ENCODE data around the gene ST8SIA5.
"Not testable (repeated sequence)": the region's sequence is repeated elsewhere in the genome, so short reads cannot be mapped to it uniquely, and the experiment has no call there.

The ST8SIA5 gene

GRCh38 chr18:46756559-46757201 is at the start of gene ST8SIA5:
Gene ST8SIA5, minus strand, starts transcription at chr18:46757053. Its CDS starts 545 bp downstream, at chr18:46756508.
- DNase-seq: no peak

- not testable (repeated sequence) for DNase-seq
These were observed 39.1 kb upstream of the ST8SIA5 start for GRCh38 chr18:46795945-46796344.

GRCh38 chr18:46794607-46795006 is 37.8 kb upstream of the ST8SIA5 start:
- no peak for DNase-seq

- no peak for DNase-seq
These were observed 36.7 kb upstream of the ST8SIA5 start for GRCh38 chr18:46793565-46793964.

GRCh38 chr18:46789088-46789487 is 32.2 kb upstream of the ST8SIA5 start:
- no peak for DNase-seq

- DNase-seq: no peak
These were observed 30.8 kb upstream of the ST8SIA5 start for GRCh38 chr18:46787674-46788073.

- DNase-seq: no peak
These were observed 15.5 kb upstream of the ST8SIA5 start for GRCh38 chr18:46772357-46772756.

GRCh38 chr18:46771141-46771540 is 14.3 kb upstream of the ST8SIA5 start:
- DNase-seq: no peak

- no peak for DNase-seq
These were observed 13.9 kb upstream of the ST8SIA5 start for GRCh38 chr18:46770708-46771107.

- no peak for DNase-seq
These were observed 11.5 kb upstream of the ST8SIA5 start for GRCh38 chr18:46768166-46768921.

- no peak for DNase-seq
These were observed 10.4 kb upstream of the ST8SIA5 start for GRCh38 chr18:46767217-46767616.

GRCh38 chr18:46764586-46764985 is 7.7 kb upstream of the ST8SIA5 start:
- no peak for DNase-seq

- no peak for DNase-seq
These were observed 4.4 kb upstream of the ST8SIA5 start for GRCh38 chr18:46761059-46761769.

GRCh38 chr18:46759890-46760289 is 3.0 kb upstream of the ST8SIA5 start:
- no peak for DNase-seq

- DNase-seq: no peak
These were observed 761 bp downstream of the ST8SIA5 start for GRCh38 chr18:46756025-46756558.

GRCh38 chr18:46755315-46756024 is 1.4 kb downstream of the ST8SIA5 start:
- DNase-seq: no peak

- DNase-seq: no peak
These were observed 2.1 kb downstream of the ST8SIA5 start for GRCh38 chr18:46754661-46755292.

GRCh38 chr18:46754188-46754587 is 2.7 kb downstream of the ST8SIA5 start:
- DNase-seq: no peak

- DNase-seq: no peak
These were observed 5.0 kb downstream of the ST8SIA5 start for GRCh38 chr18:46751882-46752281.

GRCh38 chr18:46750626-46751025 is 6.2 kb downstream of the ST8SIA5 start:
- no peak for DNase-seq

- no peak for DNase-seq
These were observed 8.4 kb downstream of the ST8SIA5 start for GRCh38 chr18:46748466-46748865.

- no peak for DNase-seq
These were observed 16.8 kb downstream of the ST8SIA5 start for GRCh38 chr18:46740046-46740445.
